Thyroid gland (tissue), 4 donors: ENCODE measurements around the gene HTD2. TPM values are rescaled to one million over a fixed set of nuclear protein-coding genes. Genes with fewer than 3 reads are reported as not detected.
A peak's percentile ranks its signal among the peaks of the same experiment; 100 is the strongest.

Experiments used
- DNase-seq, 2 donors: peaks; one replicate each; pipeline ENCODE4 v3.0.0-alpha.2; 2019
- H3K27ac ChIP-seq, 3 donors: fragments of 200-600 bp; sonication (generic); 1 replicate in 2 of 3; 2 replicates in 1 of 3; pipeline ENCODE4 v1.5.1; 2016 to 2019; ENCODE audit warnings: mild to moderate bottlenecking in 1 of 3, moderate library complexity in 1 of 3
- H3K27me3 ChIP-seq: fragments of 200-600 bp; sonication (generic); one replicate; pipeline ENCODE4 v1.5.1; 2019
- H3K36me3 ChIP-seq, 2 donors: fragments of 200-600 bp; sonication (generic); one replicate each; pipeline ENCODE4 v1.5.1; 2016 to 2019
- H3K4me1 ChIP-seq, 2 donors: fragments of 200-600 bp; sonication (generic); one replicate each; pipeline ENCODE4 v1.5.1; 2017 to 2019
- H3K4me3 ChIP-seq, 3 donors: fragments of 200-600 bp; sonication (generic); replicated peaks in 1 of 3; 1 replicate in 2 of 3; 2 replicates in 1 of 3; pipeline ENCODE4 v1.5.1; 2016; ENCODE audit warnings: mild to moderate bottlenecking in 1 of 3
- H3K9me3 ChIP-seq: fragments of 200-600 bp; sonication (generic); one replicate; pipeline ENCODE4 v1.5.1; 2017
- POLR2A ChIP-seq, 2 donors: fragments of 450-650 bp; IDR thresholded peaks; one replicate each; pipeline ENCODE4 v1.6.1; 2017; ENCODE audit warnings: antibody characterized with exemption in 2 of 2, mild to moderate bottlenecking in 2 of 2, moderate library complexity in 1 of 2
- WGBS, 2 donors: methylation state at CpG; one replicate each; pipeline ENCODE4 v1.1.5; 2017; 5-methylcytosine and 5-hydroxymethylcytosine counted together
- intact Hi-C: fragments of 100-400 bp; cut with DNase I; formaldehyde crosslinking; loops from one replicate; pipeline ENCODE4 v1.15.1; 2023
- total RNA-seq, 4 donors: library from RNA; depleted of rRNA; stranded (reverse); fragments of >200 nt; gene quantifications; one replicate each; pipeline ENCODE4 v1.2.3, GENCODE V29; 2016
- TF ChIP-seq, protein P1 (sequence below), 6 experiments: fragments of 200-600 bp in 3 of 6; fragments of 450-650 bp in 3 of 6; sonication (generic) in 3 of 6; IDR thresholded peaks; one replicate each; pipeline ENCODE4 v1.5.1; 2016 to 2019; ENCODE audit warnings: antibody characterized with exemption in 6 of 6, mild to moderate bottlenecking in 2 of 6, inconsistent platforms in 1 of 6, moderate library complexity in 1 of 6

The HTD2 gene
- total RNA-seq, 4 donors from 2014 or later, result 8.4 to 19.8 (median 18.6) TPM

DNA sequence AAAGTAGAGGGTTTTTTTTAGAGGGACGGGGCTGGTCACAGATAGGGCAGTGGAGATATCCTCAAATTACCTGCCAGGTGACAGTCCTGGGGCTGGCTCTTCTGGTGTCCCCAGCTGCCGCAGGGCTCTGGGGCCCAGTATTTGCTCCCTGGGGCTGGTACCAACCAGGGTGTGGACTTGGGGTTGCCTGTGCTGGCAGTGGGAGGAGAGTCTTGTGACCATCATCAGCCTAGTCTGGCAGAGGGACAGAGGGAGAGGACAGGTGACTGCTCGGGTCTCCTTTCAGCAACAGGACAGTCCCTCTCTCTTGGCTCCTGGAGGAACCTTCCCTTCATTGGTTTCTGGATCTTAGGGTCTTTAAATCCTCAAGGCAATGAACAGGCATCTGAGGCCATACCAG lies 8.1 kb upstream of the HTD2 start:
- Histone ChIP-seq H3K9me3 (no peaks in the 10 kb centered on the region), H3K36me3 (no peaks in the 10 kb centered on the region), H3K27ac (no peak overlapping the region), H3K27me3 (no peaks in the 10 kb centered on the region), H3K4me1 (peaks cover 0 to 11% of the 10 kb centered on the region in 2 donors), H3K4me3 (no peak overlapping the region)
- 65% methylated on average over 3 of the region's 3 CpGs for WGBS, 2 donors
- no peak for TF ChIP-seq POLR2A (IDR thresholded peaks at IDR 0.05)
- TF ChIP-seq, protein P1, sequence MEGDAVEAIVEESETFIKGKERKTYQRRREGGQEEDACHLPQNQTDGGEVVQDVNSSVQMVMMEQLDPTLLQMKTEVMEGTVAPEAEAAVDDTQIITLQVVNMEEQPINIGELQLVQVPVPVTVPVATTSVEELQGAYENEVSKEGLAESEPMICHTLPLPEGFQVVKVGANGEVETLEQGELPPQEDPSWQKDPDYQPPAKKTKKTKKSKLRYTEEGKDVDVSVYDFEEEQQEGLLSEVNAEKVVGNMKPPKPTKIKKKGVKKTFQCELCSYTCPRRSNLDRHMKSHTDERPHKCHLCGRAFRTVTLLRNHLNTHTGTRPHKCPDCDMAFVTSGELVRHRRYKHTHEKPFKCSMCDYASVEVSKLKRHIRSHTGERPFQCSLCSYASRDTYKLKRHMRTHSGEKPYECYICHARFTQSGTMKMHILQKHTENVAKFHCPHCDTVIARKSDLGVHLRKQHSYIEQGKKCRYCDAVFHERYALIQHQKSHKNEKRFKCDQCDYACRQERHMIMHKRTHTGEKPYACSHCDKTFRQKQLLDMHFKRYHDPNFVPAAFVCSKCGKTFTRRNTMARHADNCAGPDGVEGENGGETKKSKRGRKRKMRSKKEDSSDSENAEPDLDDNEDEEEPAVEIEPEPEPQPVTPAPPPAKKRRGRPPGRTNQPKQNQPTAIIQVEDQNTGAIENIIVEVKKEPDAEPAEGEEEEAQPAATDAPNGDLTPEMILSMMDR (IDR thresholded peaks at IDR 0.05), result no peak
- DNase-seq, result no peak
- intact Hi-C loops, result loop anchor here (10.0 kb wide), 1 partner anchor 293 kb away; the partner anchor contains the start of gene FLNB

DNA sequence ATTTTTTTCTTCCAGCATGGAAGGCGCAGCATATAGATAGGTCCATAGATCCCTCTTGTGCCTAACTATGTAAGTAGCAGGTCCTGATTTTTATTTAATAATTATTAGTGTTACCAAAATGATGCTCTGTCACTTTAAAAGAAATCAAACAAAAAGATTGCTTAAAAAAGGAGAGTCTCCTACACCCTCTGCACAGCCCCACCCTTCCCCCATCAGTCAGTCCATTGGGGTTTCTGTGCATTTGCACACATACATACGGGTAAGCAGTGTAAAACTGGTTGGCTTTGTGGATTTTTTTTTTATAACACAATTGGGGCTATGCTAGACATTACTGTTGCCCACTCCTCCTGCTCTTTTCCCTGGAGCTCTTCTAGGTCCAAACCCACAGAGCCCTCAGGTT lies 7.2 kb upstream of the HTD2 start:
- Histone ChIP-seq H3K4me1 (peaks cover 0 to 11% of the 10 kb centered on the region in 2 donors), H3K4me3 (no peak overlapping the region), H3K27me3 (no peaks in the 10 kb centered on the region), H3K9me3 (no peaks in the 10 kb centered on the region), H3K36me3 (no peaks in the 10 kb centered on the region), H3K27ac (no peak overlapping the region)
- WGBS, 2 donors, result 71 to 72% methylated on average over 2 of the region's 2 CpGs
- TF ChIP-seq, protein P1 (IDR thresholded peaks at IDR 0.05), result no peak
- no peak for TF ChIP-seq POLR2A (IDR thresholded peaks at IDR 0.05)
- no peak for DNase-seq
- intact Hi-C loops, result loop anchor here (10.0 kb wide), 1 partner anchor 294 kb away; the partner anchor contains the start of gene FLNB

DNA sequence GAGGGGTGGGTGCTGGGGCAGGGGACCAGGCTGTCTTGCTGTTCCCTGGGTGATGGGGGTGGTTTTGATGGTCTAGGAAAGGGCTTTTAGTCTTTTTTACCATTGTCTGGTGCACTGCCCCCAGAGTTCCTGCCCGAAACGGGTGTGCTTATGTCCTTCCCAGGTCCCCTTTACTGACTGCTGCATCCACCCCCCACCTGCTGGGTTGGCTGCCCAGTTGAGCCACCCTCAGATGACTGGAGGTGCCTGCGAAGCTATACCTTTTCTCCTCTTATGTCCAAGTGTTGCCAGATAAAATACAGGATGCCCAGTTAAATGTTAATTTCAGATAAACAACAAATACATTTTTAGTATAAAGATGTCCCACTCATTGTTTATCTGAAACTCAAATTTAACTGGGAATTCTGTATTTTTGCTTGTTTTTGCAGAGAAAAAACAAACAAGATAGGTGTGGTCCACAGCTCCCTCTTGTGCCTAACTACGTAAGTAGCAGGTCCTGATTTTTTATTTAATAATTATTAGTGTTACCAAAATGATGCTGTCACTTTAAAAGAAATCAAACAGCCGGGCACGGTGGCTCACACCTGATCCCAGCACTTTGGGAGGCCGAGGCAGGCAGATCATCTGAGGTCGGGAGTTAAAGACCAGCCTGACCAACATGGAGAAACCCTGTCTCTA lies 6.3 kb upstream of the HTD2 start:
- peak in 1 of 2 donors; percentile 20 for DNase-seq
- H3K27ac ChIP-seq, result no peak overlapping the region
- intact Hi-C loops, result loop anchor here (5.0 to 10.0 kb wide), 3 partner anchors 63 to 295 kb away; partner anchors contain the start of genes ABHD6 and FLNB
- no peaks in the 10 kb centered on the region for H3K9me3 ChIP-seq
- peaks cover 0 to 11% of the 10 kb centered on the region in 2 donors for H3K4me1 ChIP-seq
- H3K36me3 ChIP-seq, result no peaks in the 10 kb centered on the region
- TF ChIP-seq POLR2A (IDR thresholded peaks at IDR 0.05), result no peak
- TF ChIP-seq, protein P1 (IDR thresholded peaks at IDR 0.05), result peak in 5 of 6 experiments; percentile 18 to 75 (median 51)
- H3K4me3 ChIP-seq, result no peak overlapping the region
- H3K27me3 ChIP-seq, result no peaks in the 10 kb centered on the region
- WGBS, 2 donors, result 15 to 18% methylated on average over 8 of the region's 8 CpGs

DNA sequence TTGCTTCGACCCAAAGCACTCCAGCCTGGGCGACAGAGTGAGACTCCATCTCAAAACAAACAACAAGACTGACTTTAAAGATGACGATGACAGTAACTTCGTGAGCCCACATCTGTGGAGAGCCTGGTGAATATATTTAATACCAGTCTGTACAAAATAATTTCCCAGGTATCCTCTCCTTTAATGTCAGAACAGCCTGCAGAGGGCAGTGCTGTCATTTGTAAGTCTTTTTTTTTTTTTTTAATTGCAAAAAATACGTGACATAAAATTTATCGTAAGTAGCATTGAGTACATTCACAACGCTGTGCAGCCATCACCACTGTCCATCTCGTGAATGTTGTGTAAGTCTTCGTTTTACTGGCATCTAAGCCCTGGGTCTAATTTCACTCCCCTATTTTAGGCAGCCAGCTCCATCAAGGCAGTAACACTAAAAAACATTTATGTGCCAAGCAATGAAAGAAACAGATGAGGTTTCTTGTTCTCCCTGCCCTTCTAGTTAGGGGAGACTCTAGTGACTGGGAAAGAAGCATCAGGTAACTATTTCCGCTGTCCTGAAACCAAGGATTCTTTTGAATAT lies 1.4 kb downstream of the HTD2 start:
- WGBS, 2 donors, result 23% methylated on average over 10 of the region's 10 CpGs

More for the DNA sequence above, 1.4 kb downstream of the HTD2 start:
- DNase-seq, result peak; percentile 57 to 58
- Histone ChIP-seq H3K36me3 (peaks cover 15 to 22% of the 10 kb centered on the region in 2 donors), H3K9me3 (no peaks in the 10 kb centered on the region), H3K4me1 (peaks cover 15 to 21% of the 10 kb centered on the region in 2 donors), H3K27me3 (no peaks in the 10 kb centered on the region), H3K4me3 (peak overlapping the region in 2 of 3 donors; percentile 62 to 78), H3K27ac (peak overlapping the region in 2 of 3 donors; percentile 94 to 96)
- TF ChIP-seq POLR2A (IDR thresholded peaks at IDR 0.05), result no peak
- TF ChIP-seq, protein P1 (IDR thresholded peaks at IDR 0.05), result peak; percentile 13 to 65 (median 42)
- intact Hi-C loops, result no loop called here
